Vagina (tissue), 2 donors: ENCODE measurements around the gene SPINK14.

Experiments used
- POLR2A ChIP-seq, 2 donors: fragments of 450-650 bp; IDR thresholded peaks; one replicate each; pipeline ENCODE4 v1.6.1; 2017; ENCODE audit warnings: antibody characterized with exemption in 2 of 2, mild to moderate bottlenecking in 2 of 2, moderate library complexity in 2 of 2
- POLR2AphosphoS5 ChIP-seq, 2 donors: sonication (generic); formaldehyde crosslinking; IDR thresholded peaks; one replicate each; pipeline ENCODE4 v1.9.0; 2017; ENCODE audit warnings: antibody characterized with exemption in 2 of 2, mild to moderate bottlenecking in 2 of 2, low read depth in 1 of 2; ENCODE audit not compliant: insufficient read depth in 1 of 2
- TF ChIP-seq, protein P1 (sequence below), 3 experiments: fragments of 450-650 bp in 2 of 3; fragments of 200-600 bp in 1 of 3; sonication (generic) in 1 of 3; IDR thresholded peaks; one replicate each; pipeline ENCODE4 v1.5.1; 2017 to 2019; ENCODE audit warnings: antibody characterized with exemption in 3 of 3, mild to moderate bottlenecking in 2 of 3, moderate library complexity in 2 of 3

DNA sequence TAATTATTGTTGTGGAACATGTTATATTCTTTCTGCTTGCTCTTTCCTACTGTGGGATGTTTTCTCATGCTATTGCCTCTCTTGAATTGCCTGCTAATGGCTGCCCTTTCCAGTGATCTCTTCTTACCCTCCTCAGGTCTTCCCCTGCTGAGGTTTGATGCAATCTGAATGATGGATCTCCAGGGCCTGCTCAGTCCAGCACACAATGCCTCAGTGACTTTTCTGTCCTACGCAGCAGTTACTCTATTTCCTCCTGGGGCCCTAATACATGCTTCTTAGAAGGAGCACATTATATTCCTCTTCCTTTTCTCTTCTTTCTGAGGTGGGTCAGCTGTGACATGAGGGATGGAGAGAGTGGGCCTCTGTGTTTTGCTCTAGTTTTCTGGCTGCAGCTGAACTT lies at the start of gene SPINK14:
- TF ChIP-seq, protein P1, sequence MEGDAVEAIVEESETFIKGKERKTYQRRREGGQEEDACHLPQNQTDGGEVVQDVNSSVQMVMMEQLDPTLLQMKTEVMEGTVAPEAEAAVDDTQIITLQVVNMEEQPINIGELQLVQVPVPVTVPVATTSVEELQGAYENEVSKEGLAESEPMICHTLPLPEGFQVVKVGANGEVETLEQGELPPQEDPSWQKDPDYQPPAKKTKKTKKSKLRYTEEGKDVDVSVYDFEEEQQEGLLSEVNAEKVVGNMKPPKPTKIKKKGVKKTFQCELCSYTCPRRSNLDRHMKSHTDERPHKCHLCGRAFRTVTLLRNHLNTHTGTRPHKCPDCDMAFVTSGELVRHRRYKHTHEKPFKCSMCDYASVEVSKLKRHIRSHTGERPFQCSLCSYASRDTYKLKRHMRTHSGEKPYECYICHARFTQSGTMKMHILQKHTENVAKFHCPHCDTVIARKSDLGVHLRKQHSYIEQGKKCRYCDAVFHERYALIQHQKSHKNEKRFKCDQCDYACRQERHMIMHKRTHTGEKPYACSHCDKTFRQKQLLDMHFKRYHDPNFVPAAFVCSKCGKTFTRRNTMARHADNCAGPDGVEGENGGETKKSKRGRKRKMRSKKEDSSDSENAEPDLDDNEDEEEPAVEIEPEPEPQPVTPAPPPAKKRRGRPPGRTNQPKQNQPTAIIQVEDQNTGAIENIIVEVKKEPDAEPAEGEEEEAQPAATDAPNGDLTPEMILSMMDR (IDR thresholded peaks at IDR 0.05), result no peak
- TF ChIP-seq POLR2AphosphoS5 (IDR thresholded peaks at IDR 0.05; ENCODE audit: insufficient read depth in 1 of 2, low read depth in 1 of 2) (no peak), POLR2A (IDR thresholded peaks at IDR 0.05) (no peak)
